GM19468 (cell line): ENCODE data around the gene RTP5.
"Not testable (repeated sequence)": the region's sequence is repeated elsewhere in the genome, so short reads cannot be mapped to it uniquely, and the experiment has no call there.

ENCODE experiments used
- ATAC-seq: cut with Tn5 transposase; IDR thresholded peaks from one replicate; pipeline ENCODE4 v1.9.1; 2021; ENCODE audit warnings: mild to moderate bottlenecking, moderate library complexity, moderate number of reproducible peaks; ENCODE audit not compliant: unreplicated experiment; ENCODE audit errors: extremely low read depth

RTP5 gene

DNA sequence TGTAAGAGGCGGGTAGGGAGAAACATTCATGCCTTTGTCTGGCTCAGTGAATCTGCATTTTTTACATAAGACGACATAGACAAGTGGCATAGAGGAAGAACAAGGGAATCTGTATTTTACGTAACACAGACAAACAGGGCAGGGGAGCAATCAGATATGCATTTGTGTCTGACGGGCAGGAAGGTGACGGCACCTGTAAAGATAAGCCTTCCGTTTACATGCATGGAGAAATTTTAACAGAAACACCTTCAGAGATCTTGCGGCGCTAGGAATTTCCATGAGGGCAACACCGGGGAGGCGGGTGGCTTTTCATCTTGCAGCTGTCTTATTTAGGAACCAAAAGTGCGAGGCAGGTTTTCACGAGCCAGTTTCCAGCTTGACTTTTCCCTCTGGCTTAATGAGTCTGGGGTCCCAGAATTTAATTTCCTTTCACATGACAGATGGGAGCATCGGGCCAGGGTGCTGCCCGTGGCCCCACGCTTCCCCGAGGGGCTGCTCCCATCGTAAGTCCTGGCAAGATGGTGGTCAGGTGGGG, 42.6 kb downstream of the RTP5 start:
- ATAC-seq = no peak

DNA sequence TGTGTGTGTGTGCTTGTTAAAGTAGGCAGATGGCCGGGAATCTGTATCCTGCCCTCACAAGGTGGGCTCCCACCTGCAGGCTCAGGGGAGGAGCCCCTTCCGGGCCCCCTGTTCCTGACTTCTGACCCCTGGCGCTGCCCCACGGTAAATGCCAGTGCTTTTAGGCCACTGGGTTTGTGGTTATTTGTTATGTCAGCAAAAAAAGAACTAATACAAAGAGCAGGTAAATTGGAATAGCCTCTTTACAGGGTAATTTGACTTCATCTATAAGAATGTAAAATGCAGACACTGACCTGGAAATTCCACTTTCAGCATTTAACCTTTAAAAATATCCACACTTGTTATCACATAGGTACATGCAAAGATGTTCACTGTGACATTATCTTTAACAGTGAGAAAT, 44.2 kb downstream of the RTP5 start:
- no peak for ATAC-seq

DNA sequence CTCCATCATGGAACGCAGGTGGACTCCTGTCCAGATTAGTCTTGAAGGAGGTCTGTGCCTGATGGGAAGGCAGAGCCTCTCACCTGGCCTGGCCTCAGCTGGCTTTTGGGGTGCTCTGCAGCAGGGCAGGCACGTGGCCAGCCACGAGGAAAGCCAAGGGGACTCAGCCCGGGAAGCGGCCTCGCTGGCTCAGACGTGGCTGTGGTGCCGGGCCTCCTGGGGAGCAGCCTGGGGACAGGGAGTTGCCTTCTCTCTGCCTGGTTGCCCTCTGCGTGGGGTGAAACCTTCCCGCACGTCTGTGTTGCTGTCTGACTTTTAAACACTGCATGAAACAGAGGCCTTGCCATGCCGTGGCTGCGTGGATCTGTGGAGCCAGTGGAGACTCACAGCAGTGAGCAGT, 45.0 kb downstream of the RTP5 start:
- no peak for ATAC-seq

DNA sequence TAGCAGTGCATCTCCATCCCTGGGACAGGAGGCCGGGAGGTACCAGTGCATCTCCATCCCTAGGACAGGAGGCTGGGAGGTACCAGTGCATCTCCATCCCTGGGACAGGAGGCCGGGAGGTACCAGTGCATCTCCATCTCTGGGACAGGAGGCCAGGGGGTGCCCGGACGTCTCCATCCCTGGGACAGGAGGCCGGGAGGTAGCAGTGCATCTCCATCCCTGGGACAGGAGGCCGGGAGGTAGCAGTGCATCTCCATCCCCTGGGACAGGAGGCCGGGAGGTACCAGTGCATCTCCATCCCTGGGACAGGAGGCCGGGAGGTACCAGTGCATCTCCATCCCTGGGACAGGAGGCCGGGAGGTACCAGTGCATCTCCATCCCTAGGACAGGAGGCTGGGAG, 52.1 kb downstream of the RTP5 start:
- not testable (repeated sequence) for ATAC-seq

DNA sequence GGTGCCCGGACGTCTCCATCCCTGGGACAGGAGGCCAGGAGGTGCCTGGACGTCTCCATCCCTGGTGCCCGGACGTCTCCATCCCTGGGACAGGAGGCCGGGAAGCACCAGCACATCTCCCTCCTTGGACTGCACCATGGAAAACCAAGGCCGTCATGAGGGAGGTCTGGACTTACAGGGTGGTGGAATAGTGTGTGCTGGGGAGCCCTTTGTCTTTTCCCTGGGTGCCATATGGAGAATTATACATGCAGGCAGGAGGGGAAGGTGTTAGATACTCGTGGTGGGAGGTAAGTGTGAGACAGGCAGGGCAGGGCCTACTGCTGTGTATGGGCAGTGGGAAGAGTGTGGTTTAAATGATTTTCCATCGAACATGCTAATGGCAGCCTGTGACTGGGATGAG, 52.9 kb downstream of the RTP5 start:
- ATAC-seq = no peak

DNA sequence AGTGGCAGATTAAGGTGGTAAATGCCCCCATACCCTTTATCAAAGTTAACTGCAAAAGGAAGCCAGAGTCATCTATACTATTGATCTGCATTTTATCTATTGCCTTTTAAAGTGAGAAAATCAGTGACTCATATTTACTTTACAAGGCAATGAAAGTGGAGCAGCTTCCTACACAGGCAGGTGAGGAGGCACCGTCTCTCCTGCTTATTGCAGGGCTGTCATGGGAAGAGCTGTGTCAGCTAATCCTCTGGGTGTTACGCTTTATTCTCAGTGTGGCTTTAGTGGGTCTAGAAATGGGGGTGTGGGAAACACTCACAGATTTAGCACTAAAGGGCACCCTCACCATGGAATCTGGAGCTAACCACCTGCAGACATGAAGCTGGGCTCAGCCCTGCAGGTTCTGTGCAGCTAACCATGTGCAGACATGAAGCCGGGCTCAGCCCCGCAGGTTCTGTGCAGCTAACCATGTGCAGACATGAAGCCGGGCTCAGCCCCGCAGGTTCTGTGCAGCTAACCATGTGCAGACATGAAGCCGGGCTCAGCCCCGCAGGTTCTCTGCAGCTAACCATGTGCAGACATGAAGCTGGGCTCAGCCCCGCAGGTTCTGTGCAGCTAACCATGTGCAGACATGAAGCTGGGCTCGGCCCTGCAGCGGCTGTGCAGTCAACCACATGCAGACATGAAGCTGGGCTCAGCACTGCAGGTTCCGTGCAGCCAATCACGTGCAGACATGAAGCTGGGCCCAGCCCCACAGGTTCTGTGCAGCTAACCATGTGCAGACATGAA, 53.5 kb downstream of the RTP5 start:
- not testable (repeated sequence) for ATAC-seq
